SH-SY5Y (cell line): ENCODE data around the gene MYLK.

Experiments used
- GATA2 ChIP-seq: IDR thresholded peaks from 2 replicates; pipeline ENCODE4 v1.6.1; 2011; ENCODE audit warnings: mild to moderate bottlenecking, low read depth, low read length
- GATA3 ChIP-seq: IDR thresholded peaks from 2 replicates; pipeline ENCODE4 v1.6.1; 2011; ENCODE audit warnings: low read depth, mild to moderate bottlenecking, low read length, moderate library complexity

DNA sequence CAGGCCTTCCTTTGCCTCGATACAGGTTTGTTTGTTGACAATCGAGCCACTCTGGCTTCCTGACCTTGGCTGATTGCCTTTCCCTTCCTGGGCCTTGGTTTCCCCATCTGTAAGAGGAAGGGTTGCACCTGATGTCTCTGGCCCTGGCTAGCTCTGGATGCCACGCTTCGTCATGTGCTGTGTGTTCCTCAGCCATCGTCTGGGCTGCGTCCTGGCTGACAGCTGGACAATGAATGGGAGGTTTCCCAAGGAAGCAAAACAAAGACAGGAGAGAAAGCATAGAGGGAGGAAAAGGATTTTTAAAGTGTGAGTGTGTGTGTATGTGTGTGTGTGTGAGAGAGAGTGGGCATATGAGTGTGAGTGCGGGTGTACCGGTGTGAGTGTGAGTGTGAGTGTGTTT, 234.0 kb downstream of the MYLK start:
- TF ChIP-seq GATA2, result no peak
- TF ChIP-seq GATA3, result no peak
